A673 (cell line): ENCODE measurements around the gene GALNTL6.

Experiments
- EZH2 ChIP-seq: fragments of 200-600 bp; sonication (generic); IDR thresholded peaks from 2 replicates; pipeline ENCODE4 v1.6.1; 2017; ENCODE audit warnings: borderline replicate concordance, low read depth, mild to moderate bottlenecking, mixed read lengths, antibody characterized with exemption, low read length; ENCODE audit not compliant: poor library complexity, severe bottlenecking
- TF ChIP-seq, protein P1 (sequence below): fragments of 300-800, 200-600 bp; sonication (generic); conservative IDR thresholded peaks from 2 replicates; pipeline ENCODE4 v1.5.1; 2017; ENCODE audit warnings: low read depth, mild to moderate bottlenecking, antibody characterized with exemption, low read length, moderate library complexity, mixed read lengths

DNA sequence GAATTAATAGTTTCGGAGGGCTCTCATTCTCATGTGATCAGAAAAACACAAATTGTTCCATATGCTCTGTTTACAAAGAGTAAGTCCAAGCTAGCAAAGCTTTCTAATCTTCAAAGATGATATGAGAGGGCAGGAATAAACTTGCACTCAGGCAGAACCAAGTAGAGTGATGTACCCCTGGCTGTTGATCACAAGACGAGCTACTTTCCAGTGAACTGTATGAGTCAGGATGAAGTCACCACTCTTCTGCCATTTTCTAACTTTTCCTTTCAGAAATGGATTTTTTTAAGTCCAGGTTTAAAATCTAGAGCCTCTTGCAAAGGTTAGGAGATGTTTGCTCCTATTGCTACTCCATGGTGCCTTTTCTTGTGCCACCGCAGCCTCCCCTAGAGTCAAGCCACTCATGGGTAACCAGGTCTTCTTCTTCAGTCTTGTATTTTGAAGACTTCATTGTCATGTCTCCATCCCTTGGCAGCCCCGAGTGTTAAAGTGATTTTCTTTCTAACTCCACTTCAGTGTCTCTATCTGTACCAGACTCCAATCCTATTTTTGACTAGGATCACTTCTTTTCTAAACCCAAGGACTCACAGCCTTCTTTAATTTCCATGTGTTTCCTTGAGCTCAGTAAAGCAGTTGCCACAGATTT lies 1183.5 kb downstream of the GALNTL6 start:
- TF ChIP-seq, protein P1, sequence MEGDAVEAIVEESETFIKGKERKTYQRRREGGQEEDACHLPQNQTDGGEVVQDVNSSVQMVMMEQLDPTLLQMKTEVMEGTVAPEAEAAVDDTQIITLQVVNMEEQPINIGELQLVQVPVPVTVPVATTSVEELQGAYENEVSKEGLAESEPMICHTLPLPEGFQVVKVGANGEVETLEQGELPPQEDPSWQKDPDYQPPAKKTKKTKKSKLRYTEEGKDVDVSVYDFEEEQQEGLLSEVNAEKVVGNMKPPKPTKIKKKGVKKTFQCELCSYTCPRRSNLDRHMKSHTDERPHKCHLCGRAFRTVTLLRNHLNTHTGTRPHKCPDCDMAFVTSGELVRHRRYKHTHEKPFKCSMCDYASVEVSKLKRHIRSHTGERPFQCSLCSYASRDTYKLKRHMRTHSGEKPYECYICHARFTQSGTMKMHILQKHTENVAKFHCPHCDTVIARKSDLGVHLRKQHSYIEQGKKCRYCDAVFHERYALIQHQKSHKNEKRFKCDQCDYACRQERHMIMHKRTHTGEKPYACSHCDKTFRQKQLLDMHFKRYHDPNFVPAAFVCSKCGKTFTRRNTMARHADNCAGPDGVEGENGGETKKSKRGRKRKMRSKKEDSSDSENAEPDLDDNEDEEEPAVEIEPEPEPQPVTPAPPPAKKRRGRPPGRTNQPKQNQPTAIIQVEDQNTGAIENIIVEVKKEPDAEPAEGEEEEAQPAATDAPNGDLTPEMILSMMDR: no peak
- no peak for TF ChIP-seq EZH2
